ENCODE measurements around the gene TBC1D22A. TPM values are rescaled to one million over a fixed set of nuclear protein-coding genes. Genes with fewer than 3 reads are reported as not detected.

Gene TBC1D22A
- total and polyA plus RNA-seq, 9 of the 15 experiments (the other 6 are each of a cell fraction or from before 2014, with no cell fraction given), result 0.20 to 11.5 (median 5.2) TPM

- ChIA-PET POLR2A (interaction anchor here (2.0 kb wide), 1 partner anchor 8 kb away, joined by 6 read pairs; no protein-coding TSS in a partner anchor), CTCF (ENCODE audit: low intra/inter-chr PET ratio) (no interaction called here)
- no peaks in the 10 kb centered on the region for H3K9me3 ChIP-seq (replicated peaks; ENCODE audit: control insufficient read depth, insufficient read depth, low read depth, low read length)
- in situ Hi-C loops (cut with MboI) (no loop called here), intact Hi-C loops (cut with micrococcal nuclease) (no loop called here)
- peaks cover 4% of the 10 kb centered on the region for H4K20me1 ChIP-seq (replicated peaks; ENCODE audit: control insufficient read depth, insufficient read depth, low read length)
- DNase-seq (ENCODE audit: extremely low read depth in 1 of 4, low spot score in 3 of 4), result no peak
- TF ChIP-seq MAFK (IDR thresholded peaks at IDR 0.05; ENCODE audit: low read length) (0 out of 2 replicates have a peak, but pooled peaks have one; percentile 7), ZNF316 (IDR thresholded peaks at IDR 0.05) (peak; percentile 32; the same call in 1 of the 2 replicates), ILK (tag; IDR thresholded peaks at IDR 0.05; ENCODE audit: borderline replicate concordance, low read depth) (no peak)
- H3K79me2 ChIP-seq (ENCODE audit: control insufficient read depth, insufficient read depth, low read length), result peaks cover 35% of the 10 kb centered on the region
- no peak overlapping the region for H3K27ac ChIP-seq (ENCODE audit: extremely low read depth, low read depth, low read length)
- H3K36me3 ChIP-seq (ENCODE audit: control insufficient read depth, insufficient read depth, low read length), result 0 out of 3 replicates have a peak, but pooled peaks cover 2% of the 10 kb centered on the region
- WGBS (ENCODE audit: insufficient coverage, low coverage, missing lambda C conversion rate), result 96% methylated on average over 4 of the region's 4 CpGs
- H3K4me1 ChIP-seq (replicated peaks in 1 of 2; ENCODE audit: control insufficient read depth in 2 of 2, insufficient read depth in 2 of 2, low read length in 2 of 2), result peaks cover 15 to 31% of the 10 kb centered on the region in 2 experiments
- H3K9me1 ChIP-seq (ENCODE audit: control insufficient read depth, insufficient read depth, low read length), result peaks cover 3% of the 10 kb centered on the region
- H2AFZ ChIP-seq (ENCODE audit: low read depth, low read length), result no peak overlapping the region
- H3K27me3 ChIP-seq (ENCODE audit: control insufficient read depth in 2 of 2, insufficient read depth in 2 of 2, low read length in 2 of 2), result no peaks in the 10 kb centered on the region
- no peak for FAIRE-seq
- BruUV-seq (replicated peaks), result no TSS peak
- H3K4me2 ChIP-seq (ENCODE audit: insufficient read depth, low read length), result no peak overlapping the region
- no peak for ATAC-seq
- H3K9ac ChIP-seq (ENCODE audit: insufficient read depth in 1 of 2, low read depth in 2 of 2, low read length in 2 of 2), result no peak overlapping the region
- no peak overlapping the region for H3K4me3 ChIP-seq
Observed at GRCh38 chr22:46779023-46779422, 16.6 kb downstream of the TBC1D22A start.

- no peak overlapping the region for H2AFZ ChIP-seq (ENCODE audit: low read depth, low read length)
- H3K4me2 ChIP-seq (ENCODE audit: insufficient read depth, low read length), result no peak overlapping the region
- 60% methylated on average over 9 of the region's 9 CpGs for WGBS (ENCODE audit: insufficient coverage, low coverage, missing lambda C conversion rate)
- H3K9me3 ChIP-seq (replicated peaks; ENCODE audit: control insufficient read depth, insufficient read depth, low read depth, low read length), result no peaks in the 10 kb centered on the region
- ChIA-PET POLR2A (interaction anchor here (0.6 to 2.0 kb wide), 3 partner anchors 9 to 33 kb away, joined by 3 to 7 read pairs (median 6); partner anchors contain the start of gene TBC1D22A), CTCF (ENCODE audit: low intra/inter-chr PET ratio) (no interaction called here)
- peaks cover 3% of the 10 kb centered on the region for H3K9me1 ChIP-seq (ENCODE audit: control insufficient read depth, insufficient read depth, low read length)
- H3K36me3 ChIP-seq (ENCODE audit: control insufficient read depth, insufficient read depth, low read length), result 0 out of 3 replicates have a peak, but pooled peaks cover 2% of the 10 kb centered on the region
- ATAC-seq (no peak), DNase-seq (ENCODE audit: extremely low read depth in 1 of 4, low spot score in 3 of 4) (no peak), FAIRE-seq (no peak)
- in situ Hi-C loops (cut with MboI), result no loop called here
- no peak overlapping the region for H3K27ac ChIP-seq (ENCODE audit: extremely low read depth, low read depth, low read length)
- H3K79me2 ChIP-seq (ENCODE audit: control insufficient read depth, insufficient read depth, low read length), result peaks cover 30% of the 10 kb centered on the region
- no peak for TF ChIP-seq ZNF740 (CRISPR knock-in tag; IDR thresholded peaks at IDR 0.05)
- TF ChIP-seq ZNF740 (tag; IDR thresholded peaks at IDR 0.05), result no peak
- no peak for TF ChIP-seq E2F4 (CRISPR knock-in tag; IDR thresholded peaks at IDR 0.05; ENCODE audit: low read depth)
- no peak for TF ChIP-seq ELF2 (CRISPR knock-in tag; IDR thresholded peaks at IDR 0.05)
- no peak overlapping the region for H3K4me3 ChIP-seq
- H3K9ac ChIP-seq (ENCODE audit: insufficient read depth in 1 of 2, low read depth in 2 of 2, low read length in 2 of 2), result no peak overlapping the region
- BruUV-seq (replicated peaks), result no TSS peak
- H3K27me3 ChIP-seq (ENCODE audit: control insufficient read depth in 2 of 2, insufficient read depth in 2 of 2, low read length in 2 of 2), result no peaks in the 10 kb centered on the region
- intact Hi-C loops (cut with micrococcal nuclease), result no loop called here
- H3K4me1 ChIP-seq (replicated peaks in 1 of 2; ENCODE audit: control insufficient read depth in 2 of 2, insufficient read depth in 2 of 2, low read length in 2 of 2), result peaks cover 9 to 24% of the 10 kb centered on the region in 2 experiments; a peak in 4 of 5 replicates
- H4K20me1 ChIP-seq (replicated peaks; ENCODE audit: control insufficient read depth, insufficient read depth, low read length), result peaks cover 3% of the 10 kb centered on the region
Observed at GRCh38 chr22:46779651-46780050, 17.2 kb downstream of the TBC1D22A start.

Data from K562 (cell line).